DOHH2 (cell line): ENCODE measurements around the gene IER5.
"Not testable (repeated sequence)": the region's sequence is repeated elsewhere in the genome, so short reads cannot be mapped to it uniquely, and the experiment has no call there.

Source experiments
- H3F3A ChIP-seq: fragments of 200-600 bp; sonication (generic), shearing (Covaris generic); 2 replicates; pipeline ENCODE4 v1.6.0; 2016; ENCODE audit warnings: antibody characterized with exemption, mild to moderate bottlenecking; ENCODE audit not compliant: control insufficient read depth, insufficient read depth
- H3K27ac ChIP-seq: fragments of 200-600 bp; sonication (generic); 2 replicates; pipeline ENCODE4 v1.5.1; 2014; ENCODE audit warnings: low read depth, mild to moderate bottlenecking, low read length, moderate library complexity
- H3K27me3 ChIP-seq: fragments of 200-600 bp; sonication (generic); 2 replicates; pipeline ENCODE4 v1.6.1; 2014; ENCODE audit warnings: mild to moderate bottlenecking, low read length, mixed read lengths; ENCODE audit not compliant: control insufficient read depth
- H3K36me3 ChIP-seq: fragments of 200-600 bp; sonication (generic); 2 replicates; pipeline ENCODE4 v1.6.1; 2014; ENCODE audit warnings: mild to moderate bottlenecking, low read length, moderate library complexity, mixed read lengths; ENCODE audit not compliant: control insufficient read depth
- H3K4me1 ChIP-seq: fragments of 200-600 bp; sonication (generic); 2 replicates; pipeline ENCODE4 v1.6.1; 2014; ENCODE audit warnings: mild to moderate bottlenecking, low read length, mixed read lengths; ENCODE audit not compliant: control insufficient read depth
- H3K4me2 ChIP-seq: fragments of 200-600 bp; sonication (generic); 2 replicates; pipeline ENCODE4 v1.6.0; 2014; ENCODE audit warnings: mild to moderate bottlenecking, low read length, moderate library complexity
- H3K4me3 ChIP-seq: fragments of 200-600 bp; sonication (generic); 2 replicates; pipeline ENCODE4 v1.5.1; 2014; ENCODE audit warnings: mild to moderate bottlenecking, low read length, mixed read lengths
- H3K79me2 ChIP-seq: fragments of 200-600 bp; sonication (generic); 2 replicates; pipeline ENCODE4 v1.6.1; 2014; ENCODE audit warnings: mild to moderate bottlenecking, low read length, mixed read lengths; ENCODE audit not compliant: control insufficient read depth
- H3K9me2 ChIP-seq: fragments of 200-600 bp; sonication (generic); replicated peaks from 2 replicates; pipeline ENCODE4 v1.6.1; 2014; ENCODE audit warnings: mild to moderate bottlenecking, low read length, mixed read lengths; ENCODE audit not compliant: control insufficient read depth
- H3K9me3 ChIP-seq: fragments of 200-600 bp; sonication (generic); 2 replicates; pipeline ENCODE4 v1.6.1; 2014; ENCODE audit warnings: antibody characterized with exemption, low read length, mixed read lengths; ENCODE audit not compliant: control insufficient read depth, insufficient read depth
- H4K20me1 ChIP-seq: fragments of 200-600 bp; sonication (generic); 2 replicates; pipeline ENCODE4 v1.6.0; 2014; ENCODE audit warnings: low read depth, mild to moderate bottlenecking, antibody characterized with exemption, low read length, moderate library complexity; ENCODE audit not compliant: control insufficient read depth, insufficient read depth
- CTCF ChIP-seq: fragments of 200-600 bp; sonication (generic); IDR thresholded peaks from one replicate; pipeline ENCODE4 v1.5.1; 2014; ENCODE audit warnings: antibody characterized with exemption, mild to moderate bottlenecking, low read depth, low read length; ENCODE audit not compliant: poor library complexity, severe bottlenecking
- EZH2phosphoT487 ChIP-seq: fragments of 200-600 bp; sonication (generic); IDR thresholded peaks from 2 replicates; pipeline ENCODE4 v1.6.1; 2017; ENCODE audit warnings: borderline replicate concordance, mild to moderate bottlenecking, antibody characterized with exemption, low read length, moderate library complexity, mixed read lengths

The IER5 gene

DNA sequence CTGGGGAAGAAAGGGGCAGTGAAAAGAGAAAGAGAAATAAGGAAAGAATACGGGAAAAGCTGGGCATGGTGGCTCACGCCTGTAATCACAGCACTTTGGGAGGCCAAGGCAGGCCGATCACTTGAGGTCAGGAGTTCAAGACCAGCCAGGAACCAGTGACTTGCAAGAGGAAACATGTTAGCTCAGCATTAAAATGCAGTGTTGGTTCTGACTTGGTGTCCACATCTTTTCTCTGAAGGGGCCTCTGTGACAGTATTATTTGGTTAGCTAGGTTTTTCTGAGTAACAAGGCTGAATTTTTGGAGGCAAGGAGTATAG lies 26.8 kb downstream of the IER5 start:
- Histone ChIP-seq H3K9me2 (no peaks in the 10 kb centered on the region), H3F3A (no peaks in the 10 kb centered on the region), H3K36me3 (no peaks in the 10 kb centered on the region), H3K79me2 (no peaks in the 10 kb centered on the region; the same call in 1 of the 2 replicates), H3K4me2 (no peak overlapping the region), H3K9me3 (no peaks in the 10 kb centered on the region), H3K27me3 (peaks cover 35% of the 10 kb centered on the region), H3K27ac (no peak overlapping the region), H3K4me1 (peaks cover 6% of the 10 kb centered on the region; the same call in 1 of the 2 replicates), H3K4me3 (no peak overlapping the region), H4K20me1 (no peaks in the 10 kb centered on the region; the same call in 1 of the 2 replicates)
- no peak for TF ChIP-seq EZH2phosphoT487
- no peak for TF ChIP-seq CTCF

GRCh38 chr1:181115971-181116370 lies 27.5 kb downstream of the IER5 start:
- H3K9me2 ChIP-seq, H3F3A ChIP-seq, H3K4me2 ChIP-seq, H4K20me1 ChIP-seq, H3K4me3 ChIP-seq, H3K9me3 ChIP-seq, H3K4me1 ChIP-seq, H3K27ac ChIP-seq, H3K36me3 ChIP-seq, H3K79me2 ChIP-seq: not testable (repeated sequence)
- peaks cover 28% of the 10 kb centered on the region for H3K27me3 ChIP-seq

DNA sequence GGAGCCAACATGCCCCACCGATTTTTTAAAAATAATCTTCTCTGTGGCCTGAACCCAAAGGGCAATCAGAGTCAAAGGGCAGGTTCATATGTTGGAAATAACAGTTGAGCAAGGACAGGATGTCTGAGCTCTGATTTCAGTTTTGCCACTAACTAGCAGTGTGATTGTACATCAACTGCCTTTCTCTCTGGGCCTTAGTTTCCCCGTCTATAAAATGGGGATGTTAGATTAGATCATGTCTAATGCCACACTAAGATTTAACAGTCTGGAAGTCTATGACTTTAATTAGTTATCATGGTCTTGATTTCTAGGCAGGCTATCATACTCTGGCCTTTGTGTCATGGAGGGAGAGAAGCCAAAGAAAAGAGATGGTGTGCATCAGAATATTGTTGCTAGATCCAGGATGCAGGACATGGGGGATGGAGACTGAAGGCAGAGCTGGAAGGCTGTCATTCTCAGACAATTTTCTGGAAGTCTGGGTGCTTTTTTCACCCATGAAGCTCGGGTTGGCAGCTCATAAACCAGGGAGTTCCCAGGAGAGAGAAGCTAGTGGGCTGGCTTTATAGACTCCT lies 28.4 kb downstream of the IER5 start:
- Histone ChIP-seq H3K4me2 (no peak overlapping the region), H4K20me1 (no peaks in the 10 kb centered on the region; the same call in 1 of the 2 replicates), H3K4me3 (no peak overlapping the region), H3K9me2 (no peaks in the 10 kb centered on the region), H3K27me3 (peaks cover 21% of the 10 kb centered on the region), H3F3A (no peaks in the 10 kb centered on the region), H3K79me2 (no peaks in the 10 kb centered on the region; the same call in 1 of the 2 replicates), H3K4me1 (peaks cover 6% of the 10 kb centered on the region; the same call in 1 of the 2 replicates), H3K36me3 (no peaks in the 10 kb centered on the region), H3K27ac (no peak overlapping the region), H3K9me3 (no peaks in the 10 kb centered on the region)
- no peak for TF ChIP-seq EZH2phosphoT487

DNA sequence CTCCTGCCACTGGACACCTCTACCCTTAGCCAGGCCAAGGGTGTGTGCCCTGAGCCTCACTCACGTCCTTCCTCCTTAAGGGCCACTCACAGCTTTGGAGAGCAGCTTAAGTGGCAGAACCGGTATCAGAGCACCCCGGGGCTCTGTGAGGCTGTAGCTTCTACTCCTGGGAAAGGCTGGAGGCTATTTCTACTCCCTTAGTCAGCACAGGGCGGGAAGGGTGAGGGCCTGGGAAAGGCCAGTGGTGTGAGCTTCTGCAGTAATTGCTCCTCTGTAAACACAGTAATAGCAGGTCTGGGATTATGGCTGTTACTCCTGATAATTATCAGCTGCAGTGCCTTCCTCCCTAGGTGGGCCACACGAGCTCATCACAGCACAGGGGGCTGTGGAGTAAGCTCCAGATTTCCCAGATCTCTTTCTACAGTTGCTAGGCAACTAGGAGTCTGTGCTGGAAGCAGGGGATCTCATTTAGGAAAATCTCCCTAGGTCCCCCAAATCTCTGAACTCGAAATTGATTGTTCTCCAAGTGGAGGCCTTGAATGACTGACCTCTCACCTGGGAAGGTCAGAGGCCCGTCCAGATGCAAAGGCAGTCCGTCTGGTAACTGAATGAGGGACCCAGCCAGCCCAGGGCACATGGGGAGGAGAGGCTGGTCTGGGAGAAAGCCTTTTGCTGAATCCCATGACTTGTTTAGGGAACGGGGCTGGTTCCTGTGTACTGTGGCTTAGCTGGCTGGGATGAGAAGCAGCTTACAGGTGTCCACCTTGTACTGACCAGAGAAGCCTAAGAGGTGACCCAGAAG lies 29.3 kb downstream of the IER5 start:
- TF ChIP-seq CTCF (no peak), EZH2phosphoT487 (no peak)
- no peak overlapping the region for H3K27ac ChIP-seq
- H4K20me1 ChIP-seq = no peaks in the 10 kb centered on the region; the same call in 1 of the 2 replicates
- no peaks in the 10 kb centered on the region; the same call in 1 of the 2 replicates for H3K79me2 ChIP-seq
- H3F3A ChIP-seq = no peaks in the 10 kb centered on the region
- H3K4me3 ChIP-seq = no peak overlapping the region
- no peak overlapping the region for H3K4me2 ChIP-seq
- H3K4me1 ChIP-seq = 0 out of 2 replicates have a peak, but pooled peaks cover under 1% of the 10 kb centered on the region
- no peaks in the 10 kb centered on the region for H3K9me2 ChIP-seq
- H3K27me3 ChIP-seq = peaks cover 15% of the 10 kb centered on the region; the same call in 1 of the 2 replicates
- no peaks in the 10 kb centered on the region for H3K9me3 ChIP-seq
- no peaks in the 10 kb centered on the region for H3K36me3 ChIP-seq
